OCI-LY1 (cell line): Measurements from ENCODE around the gene CHMP2A.

Experiments
- EZH2 ChIP-seq: fragments of 200-600 bp; sonication (generic), shearing (Covaris generic); IDR thresholded peaks from 2 replicates; pipeline ENCODE4 v1.8.0; 2017; ENCODE audit warnings: borderline replicate concordance, mixed run types, mild to moderate bottlenecking, antibody characterized with exemption, low read length, moderate library complexity, mixed read lengths
- TF ChIP-seq, protein P1 (sequence below): fragments of 200-600 bp; sonication (generic), shearing (Covaris generic); IDR thresholded peaks from 2 replicates; pipeline ENCODE4 v1.5.1; 2017; ENCODE audit warnings: mild to moderate bottlenecking, antibody characterized with exemption, low read length, moderate library complexity, mixed read lengths

DNA sequence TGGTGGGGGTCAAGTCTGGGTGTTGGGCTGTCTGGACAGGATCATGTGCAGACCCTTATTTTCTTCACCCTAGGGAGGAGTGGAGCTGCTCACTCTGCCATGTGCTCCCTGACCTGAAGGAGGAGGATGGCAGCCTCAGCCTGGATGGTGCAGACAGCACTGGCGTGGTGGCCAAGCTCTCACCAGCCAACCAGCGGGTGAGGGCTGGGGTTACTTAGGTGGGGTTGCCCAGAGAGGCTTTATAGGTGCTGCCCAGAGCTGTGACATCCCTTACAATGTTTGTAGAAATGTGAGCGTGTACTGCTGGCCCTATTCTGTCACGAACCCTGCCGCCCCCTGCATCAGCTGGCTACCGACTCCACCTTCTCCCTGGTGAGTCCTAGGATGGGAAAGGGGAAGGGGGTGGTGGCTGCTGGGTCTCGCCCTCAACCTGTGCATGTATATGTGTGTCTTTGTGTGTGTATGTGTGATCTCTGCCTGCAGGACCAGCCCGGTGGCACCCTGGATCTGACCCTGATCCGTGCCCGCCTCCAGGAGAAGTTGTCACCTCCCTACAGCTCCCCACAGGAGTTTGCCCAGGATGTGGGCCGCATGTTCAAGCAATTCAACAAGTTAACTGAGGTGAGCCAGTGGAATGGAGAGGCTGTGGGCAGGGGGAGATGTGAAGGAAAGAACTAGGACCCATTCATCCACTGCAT lies 5.1 kb downstream of the CHMP2A start:
- TF ChIP-seq EZH2, result no peak
- TF ChIP-seq, protein P1, sequence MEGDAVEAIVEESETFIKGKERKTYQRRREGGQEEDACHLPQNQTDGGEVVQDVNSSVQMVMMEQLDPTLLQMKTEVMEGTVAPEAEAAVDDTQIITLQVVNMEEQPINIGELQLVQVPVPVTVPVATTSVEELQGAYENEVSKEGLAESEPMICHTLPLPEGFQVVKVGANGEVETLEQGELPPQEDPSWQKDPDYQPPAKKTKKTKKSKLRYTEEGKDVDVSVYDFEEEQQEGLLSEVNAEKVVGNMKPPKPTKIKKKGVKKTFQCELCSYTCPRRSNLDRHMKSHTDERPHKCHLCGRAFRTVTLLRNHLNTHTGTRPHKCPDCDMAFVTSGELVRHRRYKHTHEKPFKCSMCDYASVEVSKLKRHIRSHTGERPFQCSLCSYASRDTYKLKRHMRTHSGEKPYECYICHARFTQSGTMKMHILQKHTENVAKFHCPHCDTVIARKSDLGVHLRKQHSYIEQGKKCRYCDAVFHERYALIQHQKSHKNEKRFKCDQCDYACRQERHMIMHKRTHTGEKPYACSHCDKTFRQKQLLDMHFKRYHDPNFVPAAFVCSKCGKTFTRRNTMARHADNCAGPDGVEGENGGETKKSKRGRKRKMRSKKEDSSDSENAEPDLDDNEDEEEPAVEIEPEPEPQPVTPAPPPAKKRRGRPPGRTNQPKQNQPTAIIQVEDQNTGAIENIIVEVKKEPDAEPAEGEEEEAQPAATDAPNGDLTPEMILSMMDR, result no peak
